Amniotic stem cell (primary cell): ENCODE measurements around the gene ZNF800.

Source experiments
- DNase-seq: peaks from one replicate; lab custom pipeline; 2025; lab: John Stamatoyannopoulos, UW

ZNF800 gene

GRCh38 chr7:127390817-127391590, 1.5 kb downstream of the ZNF800 start:
- no peak for DNase-seq

DNA sequence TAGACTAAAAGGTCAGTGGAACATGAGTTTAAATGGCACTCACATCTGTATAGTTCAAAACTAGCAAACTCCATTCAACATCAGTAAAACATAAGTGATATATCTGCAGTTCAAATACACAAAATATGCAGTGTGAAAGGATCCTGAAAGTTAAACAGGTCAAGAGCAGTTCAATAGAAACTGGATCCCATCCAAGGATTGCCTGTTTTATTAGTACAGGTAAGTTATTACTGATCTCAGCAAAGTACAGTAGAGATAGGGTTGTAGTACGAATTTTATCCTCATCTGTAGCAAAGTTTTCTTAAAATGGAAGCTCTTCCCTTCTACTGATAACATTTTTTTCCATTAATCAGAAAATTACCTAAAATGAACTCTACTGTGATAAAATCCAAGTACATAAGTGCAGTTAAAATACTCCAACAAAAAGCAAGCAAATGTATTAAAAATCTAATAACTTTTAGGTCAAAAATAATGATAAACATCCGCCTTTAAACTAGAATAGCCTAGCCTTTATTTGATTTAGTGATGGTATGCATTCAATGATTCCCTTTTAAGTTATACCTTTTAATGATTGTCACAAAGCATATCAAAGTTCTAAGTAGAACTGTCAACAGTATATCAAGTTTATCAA, 2.2 kb downstream of the ZNF800 start:
- DNase-seq = no peak

DNA sequence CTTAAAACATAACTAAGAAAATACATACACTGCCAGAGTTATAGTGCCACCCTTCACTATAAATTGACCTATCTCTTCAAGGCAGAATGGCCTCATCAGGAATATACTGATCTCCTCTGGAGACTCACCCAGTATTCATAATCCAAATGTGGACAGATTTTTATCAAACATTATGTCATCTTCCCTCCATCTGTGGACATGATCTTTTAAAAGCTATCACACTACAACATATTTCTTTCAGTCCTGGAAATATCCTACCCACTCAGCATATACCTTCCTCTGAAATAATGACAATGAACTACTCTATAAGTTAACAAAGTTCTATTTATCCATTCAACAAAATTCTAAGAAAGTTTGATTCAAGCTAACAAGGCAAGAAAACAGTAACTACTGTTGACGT, 3.2 kb downstream of the ZNF800 start:
- no peak for DNase-seq

GRCh38 chr7:127387974-127388373, 4.5 kb downstream of the ZNF800 start:
- no peak for DNase-seq

- DNase-seq = no peak
Measured at GRCh38 chr7:127383123-127383835, 9.2 kb downstream of the ZNF800 start.

- DNase-seq = no peak
Measured at GRCh38 chr7:127382301-127383085, 10.0 kb downstream of the ZNF800 start.

DNA sequence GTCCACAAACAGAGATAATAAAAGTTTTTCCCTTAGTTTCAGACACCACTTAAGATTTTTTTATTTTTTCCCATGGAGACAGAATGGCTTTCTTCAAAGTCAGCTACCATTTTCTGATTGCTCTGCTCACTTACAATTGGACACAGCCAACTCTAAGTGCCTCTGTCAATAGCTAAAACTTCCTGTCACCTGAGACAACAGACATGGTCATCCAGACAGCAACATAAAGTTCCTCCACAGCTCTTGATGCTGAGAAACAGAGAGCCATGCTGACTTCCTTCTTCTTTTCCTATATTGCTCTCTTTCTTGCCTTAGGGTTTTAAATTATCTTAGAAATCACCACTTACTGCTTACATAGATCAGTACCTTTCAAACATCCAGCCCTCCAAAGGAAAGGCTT, 12.0 kb downstream of the ZNF800 start:
- DNase-seq = no peak

DNA sequence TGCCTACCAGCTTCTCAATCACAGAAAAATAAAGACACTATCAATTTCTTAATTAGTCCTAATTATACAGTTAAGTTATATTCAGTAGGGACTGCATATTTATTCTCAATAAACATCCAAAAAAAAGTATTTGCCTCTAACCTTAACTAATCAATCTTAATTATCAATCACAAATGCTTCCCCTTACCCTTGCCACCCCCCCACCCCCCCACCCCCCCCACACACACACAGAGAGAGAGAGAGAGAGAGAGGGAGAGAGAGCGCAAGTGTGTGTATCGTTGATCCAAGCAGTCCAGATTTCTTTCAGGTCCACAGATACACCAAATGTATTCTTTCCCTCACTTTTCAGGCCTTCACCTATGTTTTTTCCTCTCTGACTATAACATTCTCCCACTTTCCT, 12.9 kb downstream of the ZNF800 start:
- DNase-seq = no peak

DNA sequence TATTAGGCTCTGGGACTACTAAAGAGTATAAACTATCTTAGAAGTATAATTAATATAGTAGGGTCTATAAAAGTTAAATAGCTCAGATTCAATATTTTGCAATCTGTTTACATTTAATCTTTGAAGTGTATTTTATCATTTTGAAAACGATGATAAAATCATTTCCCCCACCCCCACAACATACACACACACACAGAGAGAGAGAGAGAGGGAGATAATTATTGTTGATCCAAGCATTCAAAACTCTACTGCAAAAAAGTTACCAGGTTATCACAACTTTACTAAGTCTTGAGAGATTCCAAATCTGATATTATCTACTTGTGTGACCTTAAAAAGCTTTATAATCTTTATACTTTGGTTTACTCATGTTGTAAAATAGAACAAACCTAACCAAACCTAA, 14.0 kb downstream of the ZNF800 start:
- DNase-seq = no peak

DNA sequence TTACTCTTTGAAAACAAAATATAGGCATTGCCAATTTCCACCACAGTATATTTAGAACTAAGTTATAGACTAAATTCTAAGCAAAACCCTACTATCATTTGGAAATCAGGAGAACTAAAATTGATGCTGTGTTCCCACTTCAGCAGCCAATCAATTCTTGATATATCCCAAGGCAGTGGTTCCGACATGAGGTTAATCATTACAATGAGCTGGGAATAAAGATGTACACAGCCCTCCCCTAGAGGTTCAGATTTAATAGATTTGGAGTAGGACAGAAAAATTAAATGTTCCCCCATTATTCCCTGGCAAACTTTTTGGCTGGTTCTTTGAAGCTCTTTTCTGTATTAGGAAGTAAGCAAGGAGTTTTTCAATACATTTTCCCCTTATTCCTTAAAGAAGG, 15.1 kb downstream of the ZNF800 start:
- no peak for DNase-seq

GRCh38 chr7:127375631-127376030, 16.9 kb downstream of the ZNF800 start:
- DNase-seq = no peak

DNA sequence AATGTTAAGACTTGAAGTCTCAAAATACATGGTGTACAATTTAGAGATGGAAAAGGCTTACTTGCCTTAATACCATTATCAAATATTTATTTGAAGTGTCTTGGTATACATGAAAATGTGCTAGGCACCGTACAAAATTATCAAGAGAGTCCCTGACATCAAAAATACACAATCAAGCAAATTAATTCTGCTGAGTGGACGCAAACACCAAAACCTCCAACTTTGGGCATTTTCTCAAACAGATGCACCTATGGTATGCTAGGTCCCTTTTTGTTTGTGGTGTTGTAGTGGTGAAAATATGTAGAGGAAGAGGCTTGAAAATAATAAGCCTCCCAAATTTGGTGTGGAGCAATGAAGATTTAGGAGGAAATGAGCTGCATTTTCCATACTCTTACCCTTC, 24.8 kb downstream of the ZNF800 start:
- no peak for DNase-seq

DNA sequence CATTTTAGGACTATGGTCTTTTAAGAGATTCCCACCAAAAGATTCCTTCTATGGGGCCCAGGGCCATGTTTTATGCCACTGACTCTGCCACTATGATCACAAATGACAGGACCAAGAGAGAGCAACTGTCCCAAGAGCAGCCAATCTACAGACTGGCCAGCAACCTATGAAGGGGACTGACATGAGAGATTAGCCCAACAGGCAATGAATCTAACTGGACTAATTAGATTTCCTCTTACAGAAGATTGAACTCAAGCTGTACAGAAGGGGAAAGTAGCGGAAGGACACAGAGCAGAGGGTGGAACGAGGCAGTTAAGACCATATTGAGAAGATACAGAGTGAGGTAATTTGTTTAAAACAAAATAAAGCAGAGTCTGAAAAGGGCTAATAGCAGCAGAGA, 25.8 kb downstream of the ZNF800 start:
- DNase-seq = no peak

GRCh38 chr7:127365957-127366315, 26.6 kb downstream of the ZNF800 start:
- no peak for DNase-seq

GRCh38 chr7:127365164-127365956, 27.1 kb downstream of the ZNF800 start:
- DNase-seq = no peak

GRCh38 chr7:127362364-127363027, 30.0 kb downstream of the ZNF800 start:
- DNase-seq = no peak

- no peak for DNase-seq
Measured at GRCh38 chr7:127361736-127362135, 30.8 kb downstream of the ZNF800 start.

GRCh38 chr7:127359011-127359410, 33.5 kb downstream of the ZNF800 start:
- DNase-seq = no peak

GRCh38 chr7:127353897-127354296, 38.6 kb downstream of the ZNF800 start:
- DNase-seq = no peak

- no peak for DNase-seq
Measured at GRCh38 chr7:127350586-127350985, 41.9 kb downstream of the ZNF800 start.

DNA sequence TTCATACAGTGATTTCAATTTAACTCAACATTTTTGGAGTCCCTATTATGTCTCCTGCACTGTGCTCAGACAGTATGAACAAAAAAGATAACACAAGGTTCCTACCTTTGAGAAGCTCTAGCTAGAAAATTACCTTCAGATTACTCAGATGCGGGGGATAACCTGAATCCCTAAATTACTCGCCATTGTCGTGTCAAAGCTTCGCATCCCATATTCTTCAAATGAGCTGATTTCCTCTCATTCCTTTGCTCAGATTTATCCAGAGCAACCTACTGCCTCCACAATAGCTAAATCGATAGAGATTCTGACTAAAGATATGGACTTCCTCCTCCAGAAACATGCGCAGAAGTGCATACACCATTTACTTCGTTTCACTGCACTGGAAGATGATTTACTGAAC, 42.6 kb downstream of the ZNF800 start:
- DNase-seq = no peak
